HepG2 (cell line): ENCODE data around the gene TBC1D22A. TPM values are rescaled to one million over a fixed set of nuclear protein-coding genes. Genes with fewer than 3 reads are reported as not detected.
A peak's percentile ranks its signal among the peaks of the same experiment; 100 is the strongest.

Experiments
- ARNT ChIP-seq: fragments of 450-650 bp; IDR thresholded peaks from 2 replicates; pipeline ENCODE4 v1.6.1; 2017
- ELF3 ChIP-seq: IDR thresholded peaks from 2 replicates; pipeline ENCODE4 v1.6.1; 2016; ENCODE audit warnings: missing genetic modification reagents, missing compliant biosample characterization
- HNRNPK ChIP-seq: fragments of 200-400 bp; formaldehyde crosslinking; IDR thresholded peaks from 2 replicates; pipeline ENCODE4 v1.6.1; 2018; ENCODE audit warnings: low read length, low read depth, moderate library complexity, mild to moderate bottlenecking; ENCODE audit not compliant: poor library complexity, severe bottlenecking
- KLF6 ChIP-seq: IDR thresholded peaks from 2 replicates; pipeline ENCODE4 v1.8.0; 2016; ENCODE audit warnings: missing biosample characterization, missing genetic modification reagents
- MEIS1 ChIP-seq: sonication (generic); formaldehyde crosslinking; IDR thresholded peaks from 2 replicates; pipeline ENCODE4 v1.9.0; 2021; ENCODE audit warnings: mild to moderate bottlenecking, missing genetic modification reagents, moderate library complexity, borderline replicate concordance
- MIER2 ChIP-seq: IDR thresholded peaks from 2 replicates; pipeline ENCODE4 v1.6.1; 2016; ENCODE audit warnings: missing biosample characterization, missing genetic modification reagents
- MZF1 ChIP-seq: sonication (generic); formaldehyde crosslinking; IDR thresholded peaks from 2 replicates; pipeline ENCODE4 v1.8.1; 2023; ENCODE audit warnings: mild to moderate bottlenecking, missing genetic modification reagents, borderline replicate concordance
- NFATC3 ChIP-seq: sonication (generic); formaldehyde crosslinking; IDR thresholded peaks from 2 replicates; pipeline ENCODE4 v1.5.1; 2020; ENCODE audit warnings: mild to moderate bottlenecking, missing genetic modification reagents
- NFYC ChIP-seq: IDR thresholded peaks from 2 replicates; pipeline ENCODE4 v1.6.1; 2016; ENCODE audit warnings: missing genetic modification reagents, missing compliant biosample characterization
- PAX8 ChIP-seq: sonication (generic); formaldehyde crosslinking; IDR thresholded peaks from 2 replicates; pipeline ENCODE4 v1.8.0; 2022; ENCODE audit warnings: mild to moderate bottlenecking, missing genetic modification reagents, borderline replicate concordance
- SRSF9 ChIP-seq: fragments of 200-400 bp; formaldehyde crosslinking; IDR thresholded peaks from 2 replicates; pipeline ENCODE4 v1.6.1; 2018; ENCODE audit warnings: borderline replicate concordance, mild to moderate bottlenecking, low read depth, low read length; ENCODE audit not compliant: insufficient read depth, poor library complexity, severe bottlenecking
- YEATS2 ChIP-seq: sonication (generic); formaldehyde crosslinking; IDR thresholded peaks from 2 replicates; pipeline ENCODE4 v1.4.0; 2020; ENCODE audit warnings: missing genetic modification reagents, borderline replicate concordance
- ZFAT ChIP-seq: sonication (generic); formaldehyde crosslinking; conservative IDR thresholded peaks from 2 replicates; pipeline ENCODE4 v1.8.1; 2023; ENCODE audit warnings: missing genetic modification reagents, inconsistent platforms
- ZNF337 ChIP-seq: sonication (generic); formaldehyde crosslinking; IDR thresholded peaks from 2 replicates; pipeline ENCODE4 v1.5.1; 2020; ENCODE audit warnings: missing genetic modification reagents, low read depth, mild to moderate bottlenecking, borderline replicate concordance
- ZNF441 ChIP-seq: sonication (generic); formaldehyde crosslinking; IDR thresholded peaks from 2 replicates; pipeline ENCODE4 v1.7.0; 2021; ENCODE audit warnings: missing genetic modification reagents, borderline replicate concordance
- ZNF558 ChIP-seq: sonication (generic); formaldehyde crosslinking; IDR thresholded peaks from 2 replicates; pipeline ENCODE4 v1.9.0; 2022; ENCODE audit warnings: mild to moderate bottlenecking, missing genetic modification reagents, borderline replicate concordance
- ZNF614 ChIP-seq: IDR thresholded peaks from 2 replicates; pipeline ENCODE4 v1.6.1; 2018; ENCODE audit warnings: missing biosample characterization, missing genetic modification reagents, inconsistent platforms, borderline replicate concordance
- ZNF775 ChIP-seq: sonication (generic); formaldehyde crosslinking; IDR thresholded peaks from 2 replicates; pipeline ENCODE4 v1.4.0; 2020; ENCODE audit warnings: missing genetic modification reagents, mild to moderate bottlenecking, moderate library complexity, borderline replicate concordance
- polyA plus RNA-seq, 8 experiments: library from polyadenylated mRNA; depleted of rRNA in 3 of 8; stranded (reverse) in 7 of 8; unstranded in 1 of 8; fragments of >200 nt; fragmentation: Illumina TruSeq in 4 of 8; extraction: Trizol in 4 of 8; gene quantifications; 2 replicates each; pipeline versions ENCODE4 v1.2.1 to v1.2.3, GENCODE V29; 2011 to 2016; ENCODE audit warnings: low read depth in 4 of 8, missing spikeins in 1 of 8, mixed read lengths in 1 of 8; ENCODE audit not compliant: insufficient read depth in 1 of 8
- total RNA-seq, 5 experiments: library from RNA; depleted of rRNA; stranded (reverse); fragments of >200 nt; fragmentation: Illumina TruSeq; extraction: Trizol; gene quantifications; 2 replicates each; pipeline ENCODE4 v1.2.3, GENCODE V29; 2016; ENCODE audit warnings: low read depth in 1 of 5
- TF ChIP-seq, protein P1 (sequence below): sonication (generic); formaldehyde crosslinking; IDR thresholded peaks from 2 replicates; pipeline ENCODE4 v1.4.0; 2020; ENCODE audit warnings: mild to moderate bottlenecking, missing genetic modification reagents
- TF ChIP-seq, protein P2 (sequence below), 2 experiments: sonication (generic) in 1 of 2; formaldehyde crosslinking in 1 of 2; IDR thresholded peaks; 2 replicates each; pipeline versions ENCODE4 v1.5.1 to v1.6.1; 2011 to 2020; ENCODE audit warnings: borderline replicate concordance in 1 of 2, low read depth in 1 of 2, low read length in 1 of 2, mild to moderate bottlenecking in 1 of 2, missing genetic modification reagents in 1 of 2, moderate library complexity in 1 of 2
- TF ChIP-seq, protein P3 (sequence below): conservative IDR thresholded peaks from 2 replicates; pipeline ENCODE4 v1.6.1; 2018; ENCODE audit warnings: missing genetic modification reagents
- TF ChIP-seq, protein P4 (sequence below): sonication (generic); formaldehyde crosslinking; IDR thresholded peaks from 2 replicates; pipeline ENCODE4 v1.4.0; 2020; ENCODE audit warnings: mild to moderate bottlenecking, missing genetic modification reagents

The TBC1D22A gene
- total and polyA plus RNA-seq, 2 of the 13 experiments (the other 11 are each of a cell fraction or from before 2014, with no cell fraction given): 17.3 to 18.0 TPM

DNA sequence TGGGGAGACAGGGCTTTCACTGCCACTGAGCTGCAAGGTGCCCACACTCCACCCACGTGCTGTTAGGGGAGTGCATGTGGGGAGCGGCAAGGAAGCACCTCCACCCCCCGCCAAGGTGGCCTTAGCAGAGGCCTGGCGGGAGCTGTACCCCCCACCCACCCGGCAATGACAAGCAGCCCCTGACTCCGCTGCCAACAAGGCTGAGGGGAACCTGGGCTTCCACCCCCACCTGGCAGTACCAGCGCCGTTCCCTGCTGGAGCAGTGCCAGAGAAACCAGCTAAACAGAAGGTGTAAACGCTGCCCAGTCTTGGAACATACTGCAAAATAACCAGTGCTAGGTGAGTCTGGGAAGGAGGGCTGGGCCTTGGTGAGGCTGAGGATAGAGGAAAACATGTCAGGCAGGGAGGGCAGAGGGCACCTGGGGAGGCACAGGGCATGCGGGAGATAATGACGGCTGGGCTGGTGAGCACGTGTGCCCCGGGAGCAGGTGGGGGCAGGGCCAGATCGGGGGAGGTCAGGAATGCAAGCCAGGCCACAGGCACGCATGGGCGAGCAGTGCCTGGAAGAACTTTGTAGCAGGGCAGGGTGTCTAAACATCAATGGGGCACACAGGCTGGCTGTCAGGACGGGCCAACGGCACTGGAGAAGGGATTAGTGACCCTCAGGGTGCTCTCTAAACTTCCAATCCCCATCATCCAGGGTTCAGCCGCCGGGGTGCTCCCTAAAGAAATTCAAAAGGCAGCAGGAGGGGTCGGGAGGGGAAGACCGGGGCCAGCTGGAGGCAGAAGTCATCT lies 31.0 kb upstream of the TBC1D22A start (continued):
- TF ChIP-seq, protein P1, sequence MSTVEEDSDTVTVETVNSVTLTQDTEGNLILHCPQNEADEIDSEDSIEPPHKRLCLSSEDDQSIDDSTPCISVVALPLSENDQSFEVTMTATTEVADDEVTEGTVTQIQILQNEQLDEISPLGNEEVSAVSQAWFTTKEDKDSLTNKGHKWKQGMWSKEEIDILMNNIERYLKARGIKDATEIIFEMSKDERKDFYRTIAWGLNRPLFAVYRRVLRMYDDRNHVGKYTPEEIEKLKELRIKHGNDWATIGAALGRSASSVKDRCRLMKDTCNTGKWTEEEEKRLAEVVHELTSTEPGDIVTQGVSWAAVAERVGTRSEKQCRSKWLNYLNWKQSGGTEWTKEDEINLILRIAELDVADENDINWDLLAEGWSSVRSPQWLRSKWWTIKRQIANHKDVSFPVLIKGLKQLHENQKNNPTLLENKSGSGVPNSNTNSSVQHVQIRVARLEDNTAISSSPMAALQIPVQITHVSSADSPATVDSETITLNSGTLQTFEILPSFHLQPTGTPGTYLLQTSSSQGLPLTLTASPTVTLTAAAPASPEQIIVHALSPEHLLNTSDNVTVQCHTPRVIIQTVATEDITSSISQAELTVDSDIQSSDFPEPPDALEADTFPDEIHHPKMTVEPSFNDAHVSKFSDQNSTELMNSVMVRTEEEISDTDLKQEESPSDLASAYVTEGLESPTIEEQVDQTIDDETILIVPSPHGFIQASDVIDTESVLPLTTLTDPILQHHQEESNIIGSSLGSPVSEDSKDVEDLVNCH: peak; percentile 63; the same call in 1 of the 2 replicates
- 0 out of 2 replicates have a peak, but pooled peaks have one; percentile 19 for TF ChIP-seq ZNF337 (CRISPR knock-in tag)
- TF ChIP-seq ZNF775 (CRISPR knock-in tag): peak; percentile 76; the same call in 1 of the 2 replicates
- TF ChIP-seq MIER2 (CRISPR knock-in tag): peak; percentile 46; the same call in 1 of the 2 replicates
- TF ChIP-seq ZFAT (CRISPR knock-in tag): no peak
- TF ChIP-seq MEIS1 (CRISPR knock-in tag): peak; percentile 87; the same call in 1 of the 2 replicates
- TF ChIP-seq, protein P2, sequence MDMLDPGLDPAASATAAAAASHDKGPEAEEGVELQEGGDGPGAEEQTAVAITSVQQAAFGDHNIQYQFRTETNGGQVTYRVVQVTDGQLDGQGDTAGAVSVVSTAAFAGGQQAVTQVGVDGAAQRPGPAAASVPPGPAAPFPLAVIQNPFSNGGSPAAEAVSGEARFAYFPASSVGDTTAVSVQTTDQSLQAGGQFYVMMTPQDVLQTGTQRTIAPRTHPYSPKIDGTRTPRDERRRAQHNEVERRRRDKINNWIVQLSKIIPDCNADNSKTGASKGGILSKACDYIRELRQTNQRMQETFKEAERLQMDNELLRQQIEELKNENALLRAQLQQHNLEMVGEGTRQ (IDR thresholded peaks at IDR 0.05; ENCODE audit: low read depth, low read length): peak; percentile 67
- TF ChIP-seq, protein P2 (CRISPR knock-in tag; IDR thresholded peaks at IDR 0.05; ENCODE audit: borderline replicate concordance): peak; percentile 71; the same call in 1 of the 2 replicates
- TF ChIP-seq MZF1 (CRISPR knock-in tag): no peak
- no peak for TF ChIP-seq SRSF9
- no peak for TF ChIP-seq YEATS2 (CRISPR knock-in tag)
- peak; percentile 65; the same call in 1 of the 2 replicates for TF ChIP-seq ZNF614 (CRISPR knock-in tag)
- TF ChIP-seq KLF6 (CRISPR knock-in tag): no peak
- no peak; the same call in 1 of the 2 replicates for TF ChIP-seq NFYC (CRISPR knock-in tag)
- TF ChIP-seq PAX8 (CRISPR knock-in tag): no peak; the same call in 1 of the 2 replicates
- peak; percentile 90 for TF ChIP-seq ZNF558 (CRISPR knock-in tag)
- no peak for TF ChIP-seq ARNT
- TF ChIP-seq NFATC3 (CRISPR knock-in tag): no peak
- TF ChIP-seq, protein P3, sequence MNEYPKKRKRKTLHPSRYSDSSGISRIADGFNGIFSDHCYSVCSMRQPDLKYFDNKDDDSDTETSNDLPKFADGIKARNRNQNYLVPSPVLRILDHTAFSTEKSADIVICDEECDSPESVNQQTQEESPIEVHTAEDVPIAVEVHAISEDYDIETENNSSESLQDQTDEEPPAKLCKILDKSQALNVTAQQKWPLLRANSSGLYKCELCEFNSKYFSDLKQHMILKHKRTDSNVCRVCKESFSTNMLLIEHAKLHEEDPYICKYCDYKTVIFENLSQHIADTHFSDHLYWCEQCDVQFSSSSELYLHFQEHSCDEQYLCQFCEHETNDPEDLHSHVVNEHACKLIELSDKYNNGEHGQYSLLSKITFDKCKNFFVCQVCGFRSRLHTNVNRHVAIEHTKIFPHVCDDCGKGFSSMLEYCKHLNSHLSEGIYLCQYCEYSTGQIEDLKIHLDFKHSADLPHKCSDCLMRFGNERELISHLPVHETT: no peak; the same call in 1 of the 2 replicates
- 0 out of 2 replicates have a peak, but pooled peaks have one; percentile 63 for TF ChIP-seq ZNF441 (CRISPR knock-in tag)
- peak; percentile 74; the same call in 1 of the 2 replicates for TF ChIP-seq ELF3 (CRISPR knock-in tag)
- no peak for TF ChIP-seq HNRNPK
- TF ChIP-seq, protein P4, sequence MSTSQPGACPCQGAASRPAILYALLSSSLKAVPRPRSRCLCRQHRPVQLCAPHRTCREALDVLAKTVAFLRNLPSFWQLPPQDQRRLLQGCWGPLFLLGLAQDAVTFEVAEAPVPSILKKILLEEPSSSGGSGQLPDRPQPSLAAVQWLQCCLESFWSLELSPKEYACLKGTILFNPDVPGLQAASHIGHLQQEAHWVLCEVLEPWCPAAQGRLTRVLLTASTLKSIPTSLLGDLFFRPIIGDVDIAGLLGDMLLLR: peak; percentile 75; the same call in 1 of the 2 replicates
